GM12878 (cell line): ENCODE results near the gene MDH1B. TPM values are rescaled to one million over a fixed set of nuclear protein-coding genes. Genes with fewer than 3 reads are reported as not detected.

Experiments used
- ATAC-seq: fragments of 200-7000 bp; cut with Tn5 transposase; 3 replicates; pipeline ENCODE4 v1.9.1; 2020; ENCODE audit warnings: mild to moderate bottlenecking, moderate library complexity
- BruUV-seq: library from RNA; stranded (reverse); fragments of 400-500 nt; replicated peaks from 2 replicates; lab custom pipeline; 2021; lab: Mats Ljungman, UMichigan
- CTCF ChIA-PET: fragments of 300-600 bp; sonication (Branson Sonifier 250); formaldehyde crosslinking; extraction: SDS; loops from one replicate; lab custom pipeline; 2021; ENCODE audit warnings: inconsistent platforms; lab: Yijun Ruan, JAX
- POLR2A ChIA-PET: fragments of 350-600 bp; formaldehyde crosslinking; extraction: SDS; loops from one replicate; lab custom pipeline; 2021; ENCODE audit warnings: inconsistent platforms; lab: Charles Lee
- RAD21 ChIA-PET: fragments of 300-600 bp; sonication (Branson Sonifier 250); formaldehyde crosslinking; loops from one replicate; lab custom pipeline; 2023; ENCODE audit warnings: antibody characterized with exemption; ENCODE audit not compliant: unreplicated experiment; lab: Charles Lee
- SMC1A ChIA-PET: fragments of 300-600 bp; sonication (Branson Sonifier 250); formaldehyde crosslinking; loops from one replicate; lab custom pipeline; 2023; ENCODE audit not compliant: unreplicated experiment, uncharacterized antibody; lab: Charles Lee
- DNase-seq: peaks from one replicate; pipeline ENCODE4 v3.0.0-alpha.2; 2011; ENCODE audit warnings: low read depth, low spot score
- FAIRE-seq: peaks from 3 replicates; lab custom pipeline; 2011; peaks lifted over from hg19 to GRCh38; lab: Jason Lieb, UNC
- H2AFZ ChIP-seq: 2 replicates; pipeline ENCODE4 v1.6.0; 2011; ENCODE audit warnings: low read depth, low read length, control low read depth; ENCODE audit not compliant: control insufficient read depth
- H3K27ac ChIP-seq: 2 replicates; pipeline ENCODE4 v1.5.1; 2011; ENCODE audit warnings: control low read depth; ENCODE audit not compliant: control insufficient read depth, insufficient read depth
- H3K27me3 ChIP-seq, 2 experiments: replicated peaks in 1 of 2; 2 replicates each; pipeline versions ENCODE4 v1.6.0 to v1.6.1; 2011; ENCODE audit warnings: low read length in 1 of 2; ENCODE audit not compliant: control insufficient read depth in 2 of 2, insufficient read depth in 2 of 2
- H3K36me3 ChIP-seq, 2 experiments: 2 replicates each; pipeline ENCODE4 v1.5.1; 2011; ENCODE audit warnings: low read length in 1 of 2; ENCODE audit not compliant: control insufficient read depth in 2 of 2, insufficient read depth in 2 of 2
- H3K4me1 ChIP-seq: 2 replicates; pipeline ENCODE4 v1.6.1; 2011; ENCODE audit warnings: mild to moderate bottlenecking, low read length, moderate library complexity, mixed read lengths; ENCODE audit not compliant: control insufficient read depth, insufficient read depth
- H3K4me2 ChIP-seq: 2 replicates; pipeline ENCODE4 v1.6.0; 2011; ENCODE audit warnings: control low read depth; ENCODE audit not compliant: control insufficient read depth, insufficient read depth
- H3K4me3 ChIP-seq: fragments of 200-600 bp; sonication (generic); 2 replicates; pipeline ENCODE4 v1.5.1; 2016
- H3K79me2 ChIP-seq: 2 replicates; pipeline ENCODE4 v1.6.0; 2011; ENCODE audit warnings: low read length; ENCODE audit not compliant: control insufficient read depth, insufficient read depth
- H3K9ac ChIP-seq: 2 replicates; pipeline ENCODE4 v1.8.0; 2011; ENCODE audit warnings: low read length, control low read depth, mixed read lengths; ENCODE audit not compliant: control insufficient read depth, insufficient read depth
- H3K9me3 ChIP-seq: replicated peaks from 3 replicates; pipeline ENCODE4 v1.5.1; 2011; ENCODE audit warnings: mild to moderate bottlenecking, low read length; ENCODE audit not compliant: control insufficient read depth, insufficient read depth
- H4K20me1 ChIP-seq: 2 replicates; pipeline ENCODE4 v1.6.0; 2011; ENCODE audit not compliant: control insufficient read depth, insufficient read depth
- ATF3 ChIP-seq: IDR thresholded peaks from 2 replicates; pipeline ENCODE4 v1.6.1; 2011; ENCODE audit warnings: low read depth, mild to moderate bottlenecking, low read length, moderate library complexity, borderline replicate concordance; ENCODE audit errors: extremely low read depth
- BMI1 ChIP-seq: fragments of 450-650 bp; IDR thresholded peaks from 2 replicates; pipeline ENCODE4 v1.6.1; 2016; ENCODE audit warnings: mild to moderate bottlenecking, moderate library complexity, borderline replicate concordance
- CHD4 ChIP-seq: fragments of 200-600 bp; sonication (generic); IDR thresholded peaks from 2 replicates; pipeline ENCODE4 v1.6.1; 2016; ENCODE audit warnings: mild to moderate bottlenecking
- EP300 ChIP-seq, 2 experiments: fragments of 150-350 bp in 1 of 2; IDR thresholded peaks; 2 replicates each; pipeline ENCODE4 v1.6.1; 2011 to 2012; ENCODE audit warnings: low read depth in 2 of 2, low read length in 2 of 2, borderline replicate concordance in 1 of 2, improper control_type of control experiment in 1 of 2, inconsistent platforms in 1 of 2; ENCODE audit not compliant: control insufficient read depth in 1 of 2
- SRF ChIP-seq, 2 experiments: IDR thresholded peaks; 2 replicates each; pipeline ENCODE4 v1.6.1; 2011; ENCODE audit warnings: low read depth in 2 of 2, low read length in 2 of 2, mild to moderate bottlenecking in 1 of 2, moderate library complexity in 1 of 2
- ZBTB4 ChIP-seq: fragments of 450-650 bp; formaldehyde crosslinking; IDR thresholded peaks from 2 replicates; pipeline ENCODE4 v1.4.0; 2022; ENCODE audit warnings: mild to moderate bottlenecking, moderate library complexity
- WGBS: methylation state at CpG from one replicate; pipeline ENCODE4 v1.1.6; 2016; ENCODE audit warnings: low lambda C conversion rate; ENCODE audit not compliant: insufficient replicate concordance, insufficient coverage; ENCODE audit errors: missing lambda C conversion rate; 5-methylcytosine and 5-hydroxymethylcytosine counted together
- in situ Hi-C: fragments of 300-500 bp; cut with MboI; formaldehyde crosslinking; loops from 9 replicates; pipeline ENCODE4 v1.14.3; 2018; ENCODE audit warnings: mixed read lengths
- intact Hi-C: fragments of 100-400 bp; cut with micrococcal nuclease; formaldehyde crosslinking; loops from one replicate; pipeline ENCODE4 v1.14.2; 2022; ENCODE audit not compliant: unreplicated experiment
- polyA plus RNA-seq, 11 experiments: library from polyadenylated mRNA; depleted of rRNA in 4 of 11; unstranded in 6 of 11; stranded (reverse) in 5 of 11; fragments of >200 nt; fragmentation: Nextera tagmentation in 4 of 11; fragmentation: Illumina TruSeq in 1 of 11; extraction: Ambion mirVana in 4 of 11; extraction: Trizol in 1 of 11; gene quantifications; 1 replicate in 1 of 11; 2 replicates in 10 of 11; pipeline versions ENCODE4 v1.2.1 to v1.2.3, GENCODE V29; 2011 to 2016; ENCODE audit warnings: inconsistent platforms in 2 of 11, missing spikeins in 2 of 11, low read depth in 1 of 11
- total RNA-seq, 4 experiments: library from RNA; depleted of rRNA in 3 of 4; stranded (reverse); fragments of >200 nt in 3 of 4; fragmentation: Illumina TruSeq in 1 of 4; extraction: Trizol in 1 of 4; gene quantifications; 2 replicates each; pipeline versions ENCODE4 v1.2.1 to v1.2.3, GENCODE V29; 2013 to 2021

Gene MDH1B
- total and polyA plus RNA-seq, 10 of the 15 experiments (the other 5 are each of a cell fraction or from before 2014, with no cell fraction given), result 0.47 to 1.6 (median 0.98) TPM

- ChIA-PET SMC1A (interaction anchor here (1.1 kb wide), 1 partner anchor 352 kb away, joined by 3 read pairs; no protein-coding TSS in a partner anchor), RAD21 (interaction anchor here (0.7 to 1.0 kb wide), 2 partner anchors 8 to 19 kb away, joined by 3 read pairs; no protein-coding TSS in a partner anchor), CTCF (interaction anchor here (1.0 to 1.5 kb wide), 3 partner anchors 10 to 63 kb away, joined by 3 to 5 read pairs (median 3); no protein-coding TSS in a partner anchor), POLR2A (no interaction called here)
- Histone ChIP-seq H3K4me3 (no peak overlapping the region), H3K27me3 (no peaks in the 10 kb centered on the region), H3K27ac (no peak overlapping the region), H3K36me3 (no peaks in the 10 kb centered on the region), H3K4me2 (no peak overlapping the region), H3K9ac (no peak overlapping the region), H2AFZ (no peak overlapping the region), H3K4me1 (no peaks in the 10 kb centered on the region), H3K79me2 (no peaks in the 10 kb centered on the region), H4K20me1 (no peaks in the 10 kb centered on the region), H3K9me3 (no peaks in the 10 kb centered on the region)
- BruUV-seq, result no TSS peak
- DNase-seq, result no peak
- in situ Hi-C loops, result no loop called here
- no peak for FAIRE-seq
- 33% methylated on average over 5 of the region's 5 CpGs for WGBS
- no peak for ATAC-seq
- TF ChIP-seq CHD4 (no peak), SRF (IDR thresholded peaks at IDR 0.05; ENCODE audit: low read depth in 2 of 2, low read length in 2 of 2) (no peak), ATF3 (no peak), BMI1 (no peak), ZBTB4 (no peak), EP300 (IDR thresholded peaks at IDR 0.05; ENCODE audit: borderline replicate concordance in 1 of 2, control insufficient read depth in 1 of 2, low read depth in 2 of 2, low read length in 2 of 2) (no peak)
- intact Hi-C loops, result no loop called here
These were observed 28.2 kb downstream of the MDH1B start for GRCh38 chr2:206736935-206737334.
